Suppressor macrophage (primary cell): ENCODE results near the gene CCDC88A.
"Not testable (repeated sequence)": the region's sequence is repeated elsewhere in the genome, so short reads cannot be mapped to it uniquely, and the experiment has no call there.

Experiments used
- DNase-seq, 4 experiments: peaks; one replicate each; pipeline ENCODE4 v3.0.0-alpha.2; 2020 to 2022
- total RNA-seq, 17 experiments: gene quantifications; one replicate each; lab custom pipeline; 2026; ENCODE audit warnings: mixed read lengths in 6 of 17, inconsistent platforms in 3 of 17; lab: John Stamatoyannopoulos, UW

The CCDC88A gene
- total RNA-seq, result 233 to 997 (median 652) reads per million in 17 experiments

DNA sequence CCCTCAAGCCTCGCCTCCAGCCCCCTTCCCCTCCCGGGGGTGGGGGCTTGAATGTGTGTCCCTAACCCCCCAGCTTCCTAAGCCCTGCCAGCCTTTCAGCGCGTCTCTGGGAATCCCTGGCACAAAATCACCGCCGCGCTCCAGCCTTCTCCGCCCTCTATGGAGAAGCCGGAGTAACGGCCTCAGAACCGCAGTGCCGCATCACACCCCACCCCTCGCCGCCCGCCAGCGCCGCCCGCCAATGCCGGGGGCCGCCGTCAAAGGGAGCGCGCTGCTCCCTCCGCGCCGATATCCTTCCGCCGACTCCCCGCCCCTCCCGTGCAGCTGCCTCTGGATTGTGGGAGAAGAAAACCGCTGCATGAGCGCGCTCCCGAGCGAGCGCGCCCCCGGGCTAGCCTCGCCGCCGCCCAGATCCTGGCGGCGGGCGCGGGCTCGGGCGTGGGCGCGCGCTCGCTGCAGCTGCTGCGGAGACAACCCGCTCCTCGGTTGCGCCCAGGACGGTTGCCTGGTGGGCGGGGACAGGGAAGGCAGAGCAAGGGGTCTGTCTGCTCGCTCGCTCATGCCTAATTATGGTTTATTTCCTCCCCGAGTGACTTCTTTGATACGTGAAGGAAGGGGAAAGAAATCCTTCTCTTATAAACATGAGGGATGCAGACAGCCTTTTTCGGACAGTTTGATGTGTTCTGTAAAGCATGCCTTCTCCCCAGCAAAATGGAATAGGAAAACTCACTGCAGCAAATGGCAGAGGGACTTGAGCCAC, at the start of gene CCDC88A:
CCDC88A (minus strand) TSS at position 178 of the 760 bp plus-strand sequence. CDS start 777 bp downstream, outside the sequence.
- peak; percentile 97 to 99 (median 98) for DNase-seq

DNA sequence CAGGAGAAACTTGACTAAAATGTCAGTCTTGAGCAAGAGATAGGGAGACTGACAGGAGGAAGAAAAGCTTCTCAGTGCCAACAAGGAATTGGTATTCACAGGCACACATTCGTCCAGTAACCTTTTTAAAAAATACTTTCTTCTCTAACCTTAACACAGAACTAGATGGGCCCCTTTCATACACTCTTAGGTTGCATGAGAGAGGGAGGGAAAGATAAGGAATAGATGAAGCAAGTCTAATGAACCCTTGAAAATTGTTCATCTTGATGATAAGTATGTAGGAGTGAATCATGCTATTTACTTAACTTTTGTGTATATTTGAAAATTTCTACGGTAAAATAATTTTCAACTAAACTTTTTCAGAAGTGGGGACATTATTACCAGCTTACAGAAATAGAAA, 42.0 kb upstream of the CCDC88A start:
- DNase-seq, result no peak

DNA sequence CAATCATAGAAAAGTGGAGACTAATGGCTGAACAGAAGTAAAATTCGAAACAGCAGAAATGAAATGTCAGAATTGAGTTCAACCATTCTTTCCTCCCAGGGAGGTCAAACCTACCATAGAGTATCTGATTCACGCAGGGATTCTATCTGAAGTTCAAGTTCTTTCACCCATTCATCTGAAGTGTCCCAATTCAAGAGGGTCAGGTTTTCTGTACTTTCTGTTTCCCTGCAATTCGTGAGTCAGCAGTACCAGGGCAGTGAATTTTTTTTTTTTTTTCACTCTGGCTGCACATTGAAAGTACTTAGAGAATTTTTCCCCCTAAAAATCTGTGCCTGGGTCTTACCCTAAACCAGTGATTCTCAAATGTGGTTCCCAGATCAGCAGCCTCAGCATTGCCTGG, 40.9 kb upstream of the CCDC88A start:
- DNase-seq, result peak in 2 of 4 experiments; percentile 20 to 21

DNA sequence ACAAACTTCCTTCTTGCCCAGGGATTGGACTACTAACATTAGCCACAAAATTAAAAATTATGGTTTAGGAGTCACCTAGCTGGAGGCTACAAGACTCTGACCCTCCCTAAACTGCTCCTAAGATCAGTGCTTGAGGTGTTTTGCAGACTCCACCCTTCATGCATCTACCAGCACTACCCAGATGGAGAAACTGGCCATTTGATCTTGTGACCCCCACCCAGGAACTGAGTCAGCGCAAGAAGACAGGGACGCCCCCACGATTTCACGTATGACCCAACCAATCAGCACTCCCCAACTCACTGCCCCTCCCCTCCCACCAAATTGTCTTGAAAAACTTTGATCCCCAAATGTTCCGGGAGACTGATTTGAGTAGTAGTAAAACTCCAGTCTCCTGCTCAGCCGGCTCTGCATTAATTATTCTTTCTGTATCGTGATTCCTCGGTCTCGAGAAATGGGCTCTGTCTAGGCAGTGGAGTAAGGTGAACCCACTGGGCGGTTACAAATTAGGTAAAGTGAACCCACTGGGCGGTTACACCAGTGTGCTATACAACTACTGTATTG, 40.1 kb upstream of the CCDC88A start:
- DNase-seq, result peak in 3 of 4 experiments; percentile 17 to 27 (median 24)

DNA sequence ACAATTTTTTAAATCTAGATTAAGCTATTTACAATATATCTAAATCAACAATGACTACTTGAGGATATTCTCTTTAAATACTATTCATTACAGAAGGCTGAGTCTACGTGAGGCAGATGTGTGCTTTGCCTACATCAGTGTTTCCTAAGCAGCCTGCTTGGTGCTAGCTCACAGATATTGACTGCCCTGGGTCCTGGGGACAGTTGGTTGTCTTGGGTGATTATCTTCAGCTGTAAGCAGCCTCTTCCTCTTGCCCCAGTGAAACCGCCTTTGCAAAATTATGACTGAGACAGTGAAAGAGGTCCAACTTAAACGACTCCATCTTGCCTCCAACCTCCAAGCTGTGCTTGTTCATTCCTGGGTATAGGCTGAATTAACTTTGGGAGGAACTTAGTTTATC, 39.6 kb upstream of the CCDC88A start:
- DNase-seq, result no peak

- no peak for DNase-seq
Observed at GRCh38 chr2:55454121-55454520, 34.5 kb upstream of the CCDC88A start.

- no peak for DNase-seq
Observed at GRCh38 chr2:55452879-55453278, 33.2 kb upstream of the CCDC88A start.

DNA sequence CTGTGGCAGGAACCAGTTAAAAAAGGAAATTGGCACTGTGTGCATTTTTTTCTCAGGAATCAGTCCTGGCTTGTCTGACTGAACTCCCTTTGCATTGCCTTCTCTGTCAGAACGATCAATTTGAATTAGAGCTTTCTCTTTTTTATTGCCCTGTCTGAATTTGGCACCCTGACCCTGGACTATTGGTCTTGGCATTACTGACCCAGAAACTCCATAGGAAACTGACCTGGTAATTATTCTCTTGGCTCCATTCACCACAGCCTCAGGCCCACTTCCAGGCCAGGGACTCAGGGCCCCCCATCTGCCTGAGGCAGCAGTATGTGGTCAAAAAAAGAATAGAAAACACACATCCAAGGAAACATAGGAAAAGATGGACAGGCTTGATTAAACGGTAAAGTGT, 32.0 kb upstream of the CCDC88A start:
- DNase-seq, result no peak

DNA sequence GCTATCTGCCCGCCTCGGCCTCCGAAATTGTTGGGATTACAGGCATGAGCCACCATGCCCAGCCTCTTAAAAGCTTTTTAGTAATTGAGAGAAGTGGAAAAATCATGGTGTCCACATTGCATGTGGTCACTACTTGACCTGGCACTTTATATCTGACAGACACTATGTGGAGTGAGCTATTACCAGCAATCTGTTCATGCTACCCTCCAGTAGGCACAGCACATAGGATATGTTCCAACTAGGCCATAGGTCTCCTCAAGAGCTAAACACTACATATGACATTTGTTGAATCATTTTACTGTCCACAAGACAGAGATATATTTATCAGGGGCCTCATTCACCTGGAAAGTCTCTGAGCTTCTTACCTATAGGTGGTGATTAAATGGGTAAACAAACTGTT, 30.4 kb upstream of the CCDC88A start:
- DNase-seq, result not testable (repeated sequence)

DNA sequence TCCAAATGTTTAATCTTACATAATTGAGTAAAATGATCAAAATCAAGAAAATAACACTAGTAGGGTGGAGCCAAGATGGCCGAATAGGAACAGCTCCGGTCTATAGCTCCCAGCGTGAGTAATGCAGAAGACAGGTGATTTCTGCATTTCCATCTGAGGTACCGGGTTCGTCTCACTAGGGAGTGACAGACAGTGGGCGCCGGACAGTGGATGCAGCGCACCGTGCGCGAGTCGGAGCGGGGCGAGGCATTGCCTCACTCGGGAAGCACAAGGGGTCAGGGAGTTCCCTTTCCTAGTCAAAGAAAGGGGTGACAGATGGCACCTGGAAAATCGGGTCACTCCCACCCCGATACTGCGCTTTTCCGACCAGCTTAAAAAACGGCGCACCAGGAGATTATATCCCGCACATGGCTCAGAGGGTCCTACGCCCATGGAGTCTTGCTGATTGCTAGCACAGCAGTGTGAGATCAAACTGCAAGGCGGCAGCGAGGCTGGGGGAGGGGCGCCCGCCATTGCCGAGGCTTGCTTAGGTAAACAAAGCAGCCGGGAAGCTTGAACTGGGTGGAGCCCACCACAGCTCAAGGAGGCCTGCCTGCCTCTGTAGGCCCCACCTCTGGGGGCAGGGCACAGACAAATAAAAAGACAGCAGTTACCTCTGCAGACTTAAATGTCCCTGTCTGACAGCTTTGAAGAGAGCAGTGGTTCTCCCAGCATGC, 22.5 kb upstream of the CCDC88A start:
- DNase-seq, result not testable (repeated sequence)

GRCh38 chr2:55441280-55441892, 21.7 kb upstream of the CCDC88A start:
- DNase-seq, result no peak

DNA sequence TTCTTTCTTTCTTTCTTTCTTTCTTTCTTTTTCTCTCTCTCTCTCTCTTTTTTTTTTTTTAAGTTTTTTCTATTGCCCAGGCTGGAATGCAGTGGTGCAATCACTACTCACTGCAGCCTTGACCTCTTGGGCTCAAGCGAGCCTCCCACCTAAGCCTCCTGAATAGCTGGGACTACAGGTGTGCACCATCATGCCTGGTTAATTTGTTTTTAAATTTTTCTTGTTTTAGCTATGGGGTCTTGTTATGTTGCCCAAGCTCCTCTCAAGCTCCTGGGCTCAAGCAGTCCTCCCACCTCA, 19.4 kb upstream of the CCDC88A start:
- DNase-seq, result no peak

DNA sequence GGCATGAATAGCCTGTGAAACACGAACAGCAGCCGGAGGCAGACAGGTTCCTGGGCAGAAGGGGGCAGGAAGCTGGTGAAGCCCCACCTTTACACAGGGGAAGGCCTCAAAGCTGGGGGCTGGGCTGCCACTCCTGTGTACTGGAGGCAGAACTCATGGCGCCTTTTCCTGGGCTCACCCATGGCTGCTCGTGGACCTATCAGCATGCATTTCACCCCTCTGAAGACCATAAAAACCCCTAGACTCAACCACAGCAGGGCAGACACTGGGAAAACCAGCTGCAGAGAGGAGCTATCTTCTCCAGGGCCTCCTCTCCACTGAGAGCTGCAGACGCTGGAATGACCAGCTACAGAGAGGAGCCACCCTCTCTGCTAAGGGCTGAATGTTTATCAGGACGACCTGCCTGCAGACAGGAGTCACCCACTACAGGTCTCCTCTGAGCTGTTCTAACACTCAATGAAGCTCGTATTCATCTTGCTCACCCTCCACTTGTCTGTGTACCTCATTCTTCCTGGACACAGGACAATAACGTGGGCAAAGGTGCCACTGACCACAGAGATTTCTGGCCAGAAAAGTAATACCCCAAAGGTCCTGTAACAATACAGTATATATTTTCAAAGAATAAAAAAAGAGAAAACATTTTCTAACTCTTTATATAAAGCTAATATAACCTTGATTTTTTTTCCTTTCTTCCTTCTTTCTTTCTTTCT, 18.9 kb upstream of the CCDC88A start:
- DNase-seq, result no peak

GRCh38 chr2:55437515-55438390, 18.1 kb upstream of the CCDC88A start:
- no peak for DNase-seq

- DNase-seq, result peak in 3 of 4 experiments; percentile 46 to 81 (median 61)
Observed at GRCh38 chr2:55431982-55432627, 12.4 kb upstream of the CCDC88A start.

DNA sequence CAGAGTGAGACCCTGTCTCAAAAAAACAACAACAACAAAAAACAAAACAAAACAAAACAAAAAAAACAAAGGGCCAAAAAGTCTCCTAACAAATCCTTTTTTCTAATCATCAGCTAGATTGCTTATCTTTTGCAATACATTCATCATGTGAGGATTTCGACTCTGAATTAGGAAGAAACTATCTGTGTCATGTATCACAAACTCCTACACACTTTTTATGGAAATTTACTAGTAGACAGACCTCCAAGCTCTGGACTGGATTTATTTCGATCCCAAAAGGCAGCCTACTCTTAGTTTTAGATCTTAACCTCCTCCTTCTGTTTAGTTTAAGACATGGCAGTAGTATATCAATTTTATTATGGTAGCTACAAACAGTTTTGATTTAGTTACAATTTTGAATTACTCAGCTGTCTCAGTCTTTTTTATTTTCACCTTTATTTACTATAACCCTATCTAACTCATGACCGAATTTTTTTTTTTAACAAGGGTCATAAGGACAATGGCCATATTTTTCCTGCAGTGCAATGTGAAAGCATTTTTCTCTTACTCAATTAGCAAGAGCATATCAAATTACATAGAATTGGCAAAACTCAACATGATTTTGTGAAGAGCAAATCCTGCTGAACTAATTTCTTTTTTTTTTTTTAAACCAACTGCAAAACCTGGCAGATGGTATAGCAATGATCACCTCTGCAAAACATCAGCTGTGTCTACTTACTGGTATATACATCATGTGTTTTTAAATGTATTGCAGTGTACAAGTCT, 10.7 kb upstream of the CCDC88A start:
- DNase-seq, result peak; percentile 18 to 85 (median 53)

- DNase-seq, result no peak
Observed at GRCh38 chr2:55428258-55428657, 8.6 kb upstream of the CCDC88A start.

DNA sequence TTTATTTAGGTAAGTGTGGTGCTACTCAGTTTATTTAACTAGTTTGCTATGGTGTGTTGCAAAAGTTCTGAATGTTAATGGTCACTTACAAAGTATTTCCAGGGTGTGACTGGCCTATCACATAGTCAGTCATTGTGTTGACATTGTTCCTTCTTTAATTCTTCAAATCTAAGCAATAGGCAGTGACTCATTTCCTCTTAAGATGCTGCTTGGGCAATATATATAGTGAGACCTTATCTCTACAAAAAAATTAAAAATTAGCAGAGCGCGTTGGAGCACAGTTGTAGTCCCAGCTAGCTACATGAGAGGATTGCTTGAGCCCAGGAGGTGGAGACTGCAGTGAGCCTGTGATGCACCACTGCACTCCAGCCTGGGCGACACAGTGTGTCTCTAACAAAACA, 5.8 kb upstream of the CCDC88A start:
- DNase-seq, result peak; percentile 58 to 93 (median 76)

DNA sequence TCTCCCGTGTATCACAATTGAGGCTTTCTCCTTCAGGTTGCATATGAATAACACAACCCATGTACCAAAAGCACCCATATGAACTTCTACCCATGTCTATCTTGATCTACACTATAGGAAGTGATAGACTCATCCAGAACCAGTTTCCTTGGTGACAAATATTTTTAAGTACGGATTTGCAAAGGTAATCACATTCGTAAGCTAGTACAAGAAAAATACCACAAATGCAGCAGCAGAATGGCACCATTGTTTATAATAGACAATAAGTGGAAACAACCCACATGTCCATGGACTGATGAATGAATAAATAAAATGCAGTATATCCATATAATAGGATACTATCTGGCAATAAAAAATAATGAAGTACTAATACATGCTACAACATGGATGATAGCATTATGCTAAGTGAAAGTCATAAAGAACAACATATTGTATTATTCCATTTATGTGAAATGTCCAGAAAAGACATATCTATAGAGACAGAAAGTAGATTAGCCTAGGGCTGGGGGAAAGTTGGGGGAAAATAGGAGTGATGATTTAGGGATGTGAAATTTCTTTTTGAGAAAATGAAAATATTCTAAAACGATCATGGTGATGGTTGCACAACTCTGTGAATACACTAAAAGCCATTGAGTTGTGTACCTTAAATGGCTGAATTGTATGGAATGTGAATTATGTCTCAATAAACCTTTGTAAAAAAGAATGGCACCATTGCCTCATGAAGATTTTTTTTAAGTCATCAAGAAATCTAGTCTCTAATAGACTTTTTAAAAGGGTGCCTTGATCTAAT, 3.4 kb upstream of the CCDC88A start:
- DNase-seq, result no peak
